Measurements from ENCODE around the gene KIF12. TPM values are rescaled to one million over a fixed set of nuclear protein-coding genes. Genes with fewer than 3 reads are reported as not detected.
"Not testable (repeated sequence)": the region's sequence is repeated elsewhere in the genome, so short reads cannot be mapped to it uniquely, and the experiment has no call there.

Gene KIF12
- total RNA-seq, 1 experiment from 2014 or later, result 54.6 TPM

- Histone ChIP-seq H3K36me3 (ENCODE audit: control insufficient read depth, insufficient read depth, low read length) (no peaks in the 10 kb centered on the region), H3K4me3 (ENCODE audit: low read depth, low read length) (no peak overlapping the region), H3K9me3 (no peaks in the 10 kb centered on the region), H3K27me3 (replicated peaks; ENCODE audit: control insufficient read depth, insufficient read depth, low read length) (no peaks in the 10 kb centered on the region), H3K4me1 (no peaks in the 10 kb centered on the region)
- BruUV-seq (replicated peaks), result no TSS peak
- ChIA-PET POLR2A (no interaction called here), CTCF (no interaction called here)
- Mint-ChIP-seq H3K27ac (ENCODE audit: unreplicated experiment) (no peak overlapping the region), H3K9me3 (ENCODE audit: unreplicated experiment) (peaks cover 16% of the 10 kb centered on the region), H3K27me3 (ENCODE audit: insufficient read depth, unreplicated experiment) (no peaks in the 10 kb centered on the region), H3K36me3 (ENCODE audit: insufficient read depth, unreplicated experiment) (no peaks in the 10 kb centered on the region), H3K4me3 (ENCODE audit: unreplicated experiment) (no peak overlapping the region), H3K4me1 (ENCODE audit: low read depth, unreplicated experiment) (peaks cover 6% of the 10 kb centered on the region)
- DNase-seq, result no peak
- intact Hi-C loops (cut with micrococcal nuclease; ENCODE audit: unreplicated experiment), result no loop called here
- no peak for TF ChIP-seq CTCF (IDR thresholded peaks at IDR 0.05; ENCODE audit: insufficient read depth in 1 of 2, low read depth in 1 of 2, low read length in 1 of 2, severe bottlenecking in 1 of 2, unreplicated experiment in 1 of 2)
Measured at GRCh38 chr9:114130624-114131277, 31.7 kb upstream of the KIF12 start.

- Histone ChIP-seq H3K27me3 (replicated peaks; ENCODE audit: control insufficient read depth, insufficient read depth, low read length) (no peaks in the 10 kb centered on the region), H3K9me3 (no peaks in the 10 kb centered on the region), H3K36me3 (ENCODE audit: control insufficient read depth, insufficient read depth, low read length) (no peaks in the 10 kb centered on the region), H3K4me3 (ENCODE audit: low read depth, low read length) (no peak overlapping the region), H3K4me1 (peaks cover under 1% of the 10 kb centered on the region; the same call in 1 of the 2 replicates)
- no peak overlapping the region for H3K27ac Mint-ChIP-seq (ENCODE audit: unreplicated experiment)
- BruUV-seq (replicated peaks), result no TSS peak
- no peaks in the 10 kb centered on the region for H3K36me3 Mint-ChIP-seq (ENCODE audit: insufficient read depth, unreplicated experiment)
- H3K4me3 Mint-ChIP-seq (ENCODE audit: unreplicated experiment), result no peak overlapping the region
- H3K4me1 Mint-ChIP-seq (ENCODE audit: low read depth, unreplicated experiment), result peaks cover 6% of the 10 kb centered on the region
- POLR2A ChIA-PET, result no interaction called here
- intact Hi-C loops (cut with micrococcal nuclease; ENCODE audit: unreplicated experiment), result no loop called here
- no peaks in the 10 kb centered on the region for H3K27me3 Mint-ChIP-seq (ENCODE audit: insufficient read depth, unreplicated experiment)
- no peak for TF ChIP-seq CTCF (IDR thresholded peaks at IDR 0.05; ENCODE audit: insufficient read depth in 1 of 2, low read depth in 1 of 2, low read length in 1 of 2, severe bottlenecking in 1 of 2, unreplicated experiment in 1 of 2)
- no peak for DNase-seq
- H3K9me3 Mint-ChIP-seq (ENCODE audit: unreplicated experiment), result peaks cover 16% of the 10 kb centered on the region
- CTCF ChIA-PET, result no interaction called here
Measured at GRCh38 chr9:114130141-114130540, 31.0 kb upstream of the KIF12 start.

DNA sequence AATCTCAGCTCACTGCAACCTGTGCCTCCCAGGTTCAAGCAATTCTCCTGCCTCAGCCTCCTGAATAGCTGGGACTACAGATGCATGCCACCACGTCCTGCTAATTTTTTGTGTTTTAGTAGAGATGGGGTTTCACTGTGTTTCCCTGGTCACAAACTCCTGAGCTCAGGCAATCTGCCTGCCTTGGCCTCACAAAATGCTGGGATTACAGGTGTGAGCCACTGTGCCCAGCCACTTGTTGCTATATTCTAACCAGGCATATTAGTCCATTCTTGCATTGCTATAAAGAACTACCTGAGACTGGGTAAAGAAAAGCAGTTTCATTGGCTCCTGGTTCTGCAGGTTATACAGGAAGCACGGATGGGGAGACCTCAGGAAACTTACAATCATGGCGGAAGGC, 29.7 kb upstream of the KIF12 start:
- H3K4me3 ChIP-seq (ENCODE audit: low read depth, low read length); H3K27me3 Mint-ChIP-seq (ENCODE audit: insufficient read depth, unreplicated experiment); H3K27me3 ChIP-seq (replicated peaks; ENCODE audit: control insufficient read depth, insufficient read depth, low read length); H3K4me3 Mint-ChIP-seq (ENCODE audit: unreplicated experiment); DNase-seq; H3K36me3 Mint-ChIP-seq (ENCODE audit: insufficient read depth, unreplicated experiment); CTCF ChIA-PET; POLR2A ChIA-PET; H3K36me3 ChIP-seq (ENCODE audit: control insufficient read depth, insufficient read depth, low read length); BruUV-seq (replicated peaks); H3K9me3 ChIP-seq; intact Hi-C loops (cut with micrococcal nuclease; ENCODE audit: unreplicated experiment); H3K27ac Mint-ChIP-seq (ENCODE audit: unreplicated experiment): not testable (repeated sequence)
- peaks cover 14% of the 10 kb centered on the region for H3K4me1 ChIP-seq
- H3K9me3 Mint-ChIP-seq (ENCODE audit: unreplicated experiment), result peaks cover 16% of the 10 kb centered on the region
- peaks cover 15% of the 10 kb centered on the region for H3K4me1 Mint-ChIP-seq (ENCODE audit: low read depth, unreplicated experiment)
